ENCODE measurements around the gene TXN.
"Not testable (repeated sequence)": the region's sequence is repeated elsewhere in the genome, so short reads cannot be mapped to it uniquely, and the experiment has no call there.

TXN gene

GRCh38 chr9:110208031-110208430, 48.3 kb downstream of the TXN start, which contains the start of gene C9orf152:
TSS of gene C9orf152 (minus strand) at chr9:110208159. CDS start at chr9:110207579, 580 bp downstream.
- no peak for DNase-seq (ENCODE audit: low spot score)

- DNase-seq (ENCODE audit: low spot score) = no peak
Measured at GRCh38 chr9:110207071-110207641, 49.2 kb downstream of the TXN start.

- no peak for DNase-seq (ENCODE audit: low spot score)
Measured at GRCh38 chr9:110206389-110206788, 49.9 kb downstream of the TXN start.

DNA sequence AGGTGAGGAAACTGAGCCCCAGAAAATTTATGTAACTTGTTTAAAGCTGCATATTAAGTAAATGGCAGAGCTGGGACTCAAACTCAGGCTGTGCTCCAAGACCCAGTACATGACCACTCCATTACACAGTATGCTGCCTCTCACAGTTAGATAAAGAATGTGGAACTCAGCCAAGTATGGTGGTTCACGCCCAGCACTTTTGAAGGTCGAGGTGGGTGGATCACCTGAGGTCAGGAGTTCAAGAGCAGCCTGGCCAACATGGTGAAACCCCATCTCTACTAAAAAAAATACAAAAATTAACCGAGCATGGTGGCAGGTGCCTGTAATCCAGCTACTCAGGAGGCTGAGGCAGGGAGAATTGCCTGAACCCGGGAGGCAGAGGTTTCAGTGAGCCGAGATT, 50.7 kb downstream of the TXN start:
- not testable (repeated sequence) for DNase-seq (ENCODE audit: low spot score)

DNA sequence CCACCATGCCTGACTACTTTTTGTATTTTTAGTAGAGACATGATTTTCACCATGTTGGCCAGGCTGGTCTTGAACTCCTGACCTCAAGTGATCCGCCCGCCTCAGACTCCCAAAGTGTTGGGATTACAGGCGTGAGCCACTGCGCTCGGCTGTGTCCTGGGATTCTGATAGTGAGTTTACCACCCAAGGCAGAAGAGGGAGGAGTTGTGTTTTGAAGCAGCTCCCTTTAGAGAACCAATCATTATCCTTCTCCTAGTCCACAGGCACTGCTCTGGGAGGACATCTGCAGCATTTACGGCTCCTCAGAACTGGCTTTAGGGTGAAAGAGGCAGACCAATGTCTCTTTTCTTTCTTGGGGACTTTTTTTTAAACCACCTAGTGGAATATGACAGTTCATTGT, 54.1 kb downstream of the TXN start:
- DNase-seq (ENCODE audit: low spot score) = no peak

GRCh38 chr9:110199643-110200042, 56.7 kb downstream of the TXN start:
- DNase-seq (ENCODE audit: low spot score) = no peak

DNA sequence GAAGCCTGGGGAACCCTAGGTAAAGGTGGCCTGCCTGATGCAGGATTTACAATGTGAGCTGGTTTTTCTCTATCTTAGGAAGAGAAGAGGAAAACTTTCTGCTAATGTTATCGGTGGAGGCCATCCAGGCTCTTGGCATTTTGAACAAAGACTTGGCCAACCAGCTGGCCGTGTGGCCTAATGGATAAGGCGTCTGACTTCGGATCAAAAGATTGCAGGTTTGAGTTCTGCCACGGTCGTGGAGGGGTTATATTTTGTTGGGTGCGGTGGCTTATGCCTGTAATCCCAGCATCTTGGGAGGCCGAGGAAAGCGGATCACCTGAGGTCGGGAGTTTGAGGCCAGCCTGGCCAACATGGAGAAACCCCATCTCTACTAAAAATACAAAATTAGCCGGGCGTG, 58.0 kb downstream of the TXN start:
- DNase-seq (ENCODE audit: low spot score) = no peak

DNA sequence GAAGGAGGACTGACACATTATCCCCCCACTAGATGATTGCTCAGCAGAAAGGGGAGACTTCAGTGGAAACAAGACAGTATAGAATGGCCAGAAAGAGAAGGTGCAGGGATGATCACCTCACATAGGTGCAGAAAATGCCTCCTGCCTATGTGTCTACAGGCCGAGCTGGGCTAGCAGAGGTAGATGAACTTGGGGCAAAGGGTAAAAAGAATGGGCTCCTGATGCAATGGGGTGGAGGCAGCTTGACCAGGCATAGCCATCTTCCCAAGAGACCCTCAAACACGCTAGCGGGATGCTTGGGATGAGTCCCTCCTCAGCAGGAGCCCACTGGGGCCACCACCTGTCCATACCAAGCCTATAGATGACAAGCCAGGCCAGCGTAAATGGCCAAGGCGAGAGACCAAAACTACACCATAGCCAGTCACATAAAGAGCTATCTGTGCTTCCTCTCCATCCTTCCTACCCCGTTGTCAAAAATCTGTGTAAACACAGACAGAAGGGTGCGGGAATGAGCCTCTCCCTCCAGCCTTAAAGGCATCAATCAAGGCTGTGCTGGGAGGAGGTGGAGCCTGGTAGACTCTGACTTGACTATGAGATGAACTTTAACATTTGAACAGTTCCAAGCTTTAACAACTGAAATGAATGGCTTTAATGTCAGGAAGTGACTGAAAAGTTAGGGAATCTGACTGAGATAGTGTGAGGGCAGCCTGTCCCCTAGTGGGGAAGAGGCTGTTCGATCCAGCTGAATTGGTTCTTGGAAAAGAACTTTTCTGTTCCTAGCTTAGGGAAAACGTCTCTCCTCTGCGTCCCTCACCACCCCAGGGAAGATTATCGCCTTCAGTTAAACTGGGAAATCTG, 58.7 kb downstream of the TXN start:
- DNase-seq (ENCODE audit: low spot score) = peak; percentile 41

DNA sequence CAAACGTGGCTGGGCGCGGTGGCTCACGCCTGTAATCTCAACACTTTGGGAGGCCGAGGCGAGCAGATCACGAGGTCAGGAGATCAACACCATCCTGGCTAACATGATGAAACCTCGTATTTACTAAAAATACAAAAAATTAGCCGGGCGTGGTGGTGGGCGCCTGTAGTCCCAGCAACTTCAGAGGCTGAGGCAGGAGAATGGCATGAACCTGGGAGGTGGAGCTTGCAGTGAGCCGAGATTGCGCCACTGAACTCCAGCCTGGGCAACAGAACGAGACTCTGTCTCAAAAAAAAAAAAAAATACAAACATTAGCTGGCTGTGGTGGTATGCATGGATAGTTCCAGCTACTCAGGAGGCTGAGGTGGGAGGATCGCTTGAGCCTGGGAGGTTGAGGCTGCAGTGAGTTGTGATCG, 60.2 kb downstream of the TXN start:
- DNase-seq (ENCODE audit: low spot score) = not testable (repeated sequence)

All from AG20443 (cell line).